Mesothelial cell of epicardium (in vitro differentiated cells): Measurements from ENCODE around the gene BSG. TPM values are rescaled to one million over a fixed set of nuclear protein-coding genes. Genes with fewer than 3 reads are reported as not detected.

Experiments
- DNase-seq, 2 experiments: peaks; one replicate each; pipeline ENCODE4 v3.0.0; 2021; ENCODE audit warnings: low spot score in 2 of 2; ENCODE audit not compliant: unreplicated experiment in 2 of 2
- H3K27ac Mint-ChIP-seq: 2 replicates; pipeline ENCODE4 v1.8.0; 2021; ENCODE audit warnings: mixed read lengths
- H3K27me3 Mint-ChIP-seq: 2 replicates; pipeline ENCODE4 v1.8.0; 2021; ENCODE audit warnings: low read depth, mixed read lengths
- H3K36me3 Mint-ChIP-seq: 2 replicates; pipeline ENCODE4 v1.8.0; 2021; ENCODE audit warnings: mixed read lengths
- H3K4me1 Mint-ChIP-seq: 2 replicates; pipeline ENCODE4 v1.8.0; 2021; ENCODE audit warnings: mixed read lengths
- H3K4me3 Mint-ChIP-seq: 2 replicates; pipeline ENCODE4 v1.8.0; 2021; ENCODE audit warnings: mild to moderate bottlenecking, moderate library complexity, mixed read lengths
- H3K9me3 Mint-ChIP-seq: 2 replicates; pipeline ENCODE4 v1.8.0; 2021; ENCODE audit warnings: mixed read lengths
- total RNA-seq: library from RNA; stranded (reverse); gene quantifications from 3 replicates; pipeline ENCODE4 v1.2.1, GENCODE V29; 2021
- TF ChIP-seq, protein P1 (sequence below): fragments of 200-600 bp; sonication (generic); IDR thresholded peaks from one replicate; pipeline ENCODE4 v1.5.0; 2021; ENCODE audit warnings: antibody characterized with exemption; ENCODE audit not compliant: unreplicated experiment

The BSG gene
- total RNA-seq, 1 donor from 2014 or later = 414 TPM

DNA sequence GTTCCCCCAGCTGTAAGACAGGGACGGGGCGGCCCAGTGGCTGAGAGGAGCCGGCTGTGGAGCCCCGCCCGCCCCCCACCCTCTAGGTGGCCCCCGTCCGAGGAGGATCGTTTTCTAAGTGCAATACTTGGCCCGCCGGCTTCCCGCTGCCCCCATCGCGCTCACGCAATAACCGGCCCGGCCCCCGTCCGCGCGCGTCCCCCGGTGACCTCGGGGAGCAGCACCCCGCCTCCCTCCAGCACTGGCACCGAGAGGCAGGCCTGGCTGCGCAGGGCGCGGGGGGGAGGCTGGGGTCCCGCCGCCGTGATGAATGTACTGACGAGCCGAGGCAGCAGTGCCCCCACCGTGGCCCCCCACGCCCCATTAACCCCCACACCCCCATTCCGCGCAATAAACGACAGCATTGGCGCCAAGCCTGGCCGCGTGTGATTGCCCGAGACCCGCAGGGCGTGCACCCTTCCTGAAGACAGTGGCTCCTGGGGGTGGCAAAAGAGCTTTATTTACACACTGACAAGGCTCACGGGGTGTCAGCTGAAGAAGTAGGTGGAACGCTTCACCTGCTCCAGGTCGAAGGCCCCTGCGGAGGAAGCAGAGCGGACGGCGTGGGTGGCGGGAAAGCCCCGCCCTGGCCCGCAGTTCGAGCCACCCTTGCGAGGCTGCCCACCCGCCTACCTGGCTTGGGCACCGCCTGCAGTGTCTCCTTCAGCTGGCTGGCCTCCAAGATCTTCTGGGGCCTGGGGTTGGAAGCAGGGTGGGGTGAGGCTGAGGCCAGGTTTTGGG lies 44.5 kb downstream of the BSG start:
- Mint-ChIP-seq H3K4me3 (no peak overlapping the region), H3K9me3 (no peaks in the 10 kb centered on the region), H3K27me3 (no peaks in the 10 kb centered on the region), H3K4me1 (no peaks in the 10 kb centered on the region), H3K36me3 (peaks cover 34% of the 10 kb centered on the region), H3K27ac (no peak overlapping the region)
- no peak for DNase-seq
- TF ChIP-seq, protein P1, sequence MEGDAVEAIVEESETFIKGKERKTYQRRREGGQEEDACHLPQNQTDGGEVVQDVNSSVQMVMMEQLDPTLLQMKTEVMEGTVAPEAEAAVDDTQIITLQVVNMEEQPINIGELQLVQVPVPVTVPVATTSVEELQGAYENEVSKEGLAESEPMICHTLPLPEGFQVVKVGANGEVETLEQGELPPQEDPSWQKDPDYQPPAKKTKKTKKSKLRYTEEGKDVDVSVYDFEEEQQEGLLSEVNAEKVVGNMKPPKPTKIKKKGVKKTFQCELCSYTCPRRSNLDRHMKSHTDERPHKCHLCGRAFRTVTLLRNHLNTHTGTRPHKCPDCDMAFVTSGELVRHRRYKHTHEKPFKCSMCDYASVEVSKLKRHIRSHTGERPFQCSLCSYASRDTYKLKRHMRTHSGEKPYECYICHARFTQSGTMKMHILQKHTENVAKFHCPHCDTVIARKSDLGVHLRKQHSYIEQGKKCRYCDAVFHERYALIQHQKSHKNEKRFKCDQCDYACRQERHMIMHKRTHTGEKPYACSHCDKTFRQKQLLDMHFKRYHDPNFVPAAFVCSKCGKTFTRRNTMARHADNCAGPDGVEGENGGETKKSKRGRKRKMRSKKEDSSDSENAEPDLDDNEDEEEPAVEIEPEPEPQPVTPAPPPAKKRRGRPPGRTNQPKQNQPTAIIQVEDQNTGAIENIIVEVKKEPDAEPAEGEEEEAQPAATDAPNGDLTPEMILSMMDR = no peak

DNA sequence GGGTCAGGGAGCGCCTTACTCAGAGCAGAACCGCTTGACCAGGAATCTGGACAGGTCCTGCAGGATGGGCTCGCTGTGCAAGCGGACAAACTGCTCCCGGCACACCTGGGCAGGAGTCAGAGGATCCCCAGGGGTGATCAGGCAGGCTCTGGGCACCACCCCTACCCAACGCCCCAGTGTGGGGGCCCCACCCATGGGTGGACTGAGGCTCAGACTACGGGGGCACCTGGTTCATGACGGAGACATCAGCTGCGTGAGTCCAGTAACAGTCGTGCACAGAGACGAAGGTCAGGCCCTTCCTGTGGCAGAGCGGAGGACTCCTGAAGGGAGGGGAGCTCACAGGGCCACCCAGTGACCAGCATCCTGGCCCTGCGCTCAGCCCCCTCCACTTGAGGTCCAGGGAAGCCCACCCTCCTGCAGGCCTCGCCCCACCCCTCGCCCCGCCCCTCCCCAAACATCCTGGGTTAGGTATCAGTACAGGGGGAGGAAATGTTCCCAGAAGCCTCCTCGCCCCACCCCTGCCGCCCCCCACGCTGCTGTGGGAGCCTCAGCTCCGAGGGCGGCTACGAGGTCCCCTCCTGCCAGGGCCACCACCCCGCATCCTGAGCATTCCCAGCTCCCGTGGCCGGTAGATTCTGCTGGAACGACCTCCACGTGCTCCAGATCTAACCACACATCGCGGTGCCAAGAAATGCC lies 45.3 kb downstream of the BSG start:
- peaks cover 32% of the 10 kb centered on the region for H3K36me3 Mint-ChIP-seq
- no peak for DNase-seq
- no peaks in the 10 kb centered on the region for H3K9me3 Mint-ChIP-seq
- H3K27ac Mint-ChIP-seq = no peak overlapping the region
- no peaks in the 10 kb centered on the region for H3K27me3 Mint-ChIP-seq
- TF ChIP-seq, protein P1 = no peak
- no peak overlapping the region for H3K4me3 Mint-ChIP-seq
- H3K4me1 Mint-ChIP-seq = no peaks in the 10 kb centered on the region

DNA sequence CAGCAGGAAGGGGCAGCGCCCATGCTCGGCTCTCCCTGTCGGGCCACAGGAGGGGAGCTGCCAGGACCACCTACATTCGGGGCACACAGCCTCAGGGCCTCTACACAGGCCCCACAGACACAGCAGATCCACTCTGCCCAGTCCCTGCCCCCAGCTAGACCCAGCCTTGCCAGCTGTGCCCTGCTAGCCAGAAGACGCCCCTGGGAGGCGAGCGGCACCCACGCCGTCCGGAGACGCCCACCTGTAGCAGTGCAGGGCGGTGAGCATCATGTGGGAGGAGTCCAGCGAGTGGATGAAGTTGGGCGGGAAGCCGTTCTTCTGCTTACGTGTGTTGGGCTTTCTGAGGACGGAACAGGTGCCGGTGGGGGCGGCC lies 45.8 kb downstream of the BSG start:
- Mint-ChIP-seq H3K9me3 (no peaks in the 10 kb centered on the region), H3K36me3 (peaks cover 27% of the 10 kb centered on the region), H3K27ac (no peak overlapping the region), H3K4me3 (no peak overlapping the region), H3K4me1 (no peaks in the 10 kb centered on the region), H3K27me3 (no peaks in the 10 kb centered on the region)
- DNase-seq = no peak
- TF ChIP-seq, protein P1 = no peak

DNA sequence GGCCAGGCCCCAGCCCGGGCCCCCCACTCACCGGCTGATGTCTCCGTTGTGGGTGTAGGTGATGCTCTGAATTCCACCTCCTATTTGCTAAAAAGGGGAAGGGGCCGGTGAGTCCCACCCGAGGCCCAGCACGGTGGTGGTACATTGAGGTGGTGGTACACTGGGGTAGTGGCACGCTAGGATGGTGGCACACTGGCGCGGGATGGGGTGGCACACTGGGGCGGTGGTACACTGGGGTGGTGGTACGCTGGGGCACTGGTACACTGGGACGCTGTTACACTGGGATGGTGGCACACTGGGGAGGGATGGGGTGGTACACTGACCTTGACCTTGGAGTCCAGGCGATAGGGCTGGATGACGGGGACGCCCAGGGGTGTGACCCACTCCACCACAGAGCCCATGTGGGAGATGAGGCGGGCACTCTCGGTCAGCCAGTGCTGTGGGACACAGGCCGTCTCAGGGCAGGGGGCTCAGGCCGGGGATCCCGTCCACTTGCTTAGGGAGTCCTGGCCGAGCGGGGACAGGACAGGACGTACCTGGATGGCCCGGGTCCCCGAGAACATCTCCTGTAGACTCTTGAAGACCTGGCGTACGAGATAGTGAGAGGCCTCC lies 46.4 kb downstream of the BSG start:
- TF ChIP-seq, protein P1 = no peak
- Mint-ChIP-seq H3K4me3 (no peak overlapping the region), H3K36me3 (peaks cover 27% of the 10 kb centered on the region), H3K27me3 (no peaks in the 10 kb centered on the region), H3K4me1 (no peaks in the 10 kb centered on the region), H3K27ac (no peak overlapping the region), H3K9me3 (no peaks in the 10 kb centered on the region)
- DNase-seq = no peak

DNA sequence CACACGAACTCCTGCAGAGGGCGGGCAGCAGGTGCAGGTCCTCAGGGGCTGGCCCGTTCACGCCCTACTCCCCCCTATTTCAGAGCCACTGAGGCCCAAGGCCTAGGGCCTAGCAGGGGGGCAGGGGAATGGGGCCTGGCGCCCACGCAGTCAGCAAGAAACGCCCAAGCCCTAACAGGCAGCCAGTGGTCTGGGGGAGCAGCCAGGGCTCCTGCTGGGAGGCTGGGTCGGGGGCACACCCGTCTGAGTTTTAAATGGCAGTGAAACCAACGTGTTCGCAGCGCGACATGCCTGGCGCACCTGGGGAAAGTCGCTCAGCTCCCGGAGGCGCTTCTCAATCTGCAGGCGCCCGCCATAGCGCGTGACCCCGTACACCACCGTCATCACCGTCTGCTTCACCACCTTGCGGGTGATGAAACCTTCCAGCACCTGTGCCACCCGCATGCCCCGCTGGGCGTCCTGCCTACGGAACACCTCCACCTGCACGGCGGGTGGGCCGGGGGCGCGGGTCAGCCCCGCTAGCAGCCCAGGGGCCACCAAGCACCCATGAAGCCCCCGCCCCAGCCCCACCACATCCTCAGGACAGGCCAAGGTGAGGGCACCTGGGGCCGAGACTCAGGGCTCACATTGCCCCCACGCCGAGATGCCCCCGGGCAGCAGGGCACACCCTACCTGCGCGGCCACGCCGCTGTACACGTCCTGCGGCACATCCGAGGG lies 47.0 kb downstream of the BSG start:
- Mint-ChIP-seq H3K9me3 (no peaks in the 10 kb centered on the region), H3K27ac (no peak overlapping the region), H3K27me3 (no peaks in the 10 kb centered on the region), H3K36me3 (peaks cover 23% of the 10 kb centered on the region), H3K4me3 (no peak overlapping the region), H3K4me1 (no peaks in the 10 kb centered on the region)
- DNase-seq = no peak
- TF ChIP-seq, protein P1 = no peak
